NCI-H2227 (cell line): ENCODE data around the gene RASGRP1.
A peak's percentile ranks its signal among the peaks of the same experiment; 100 is the strongest.
"Not testable (repeated sequence)": the region's sequence is repeated elsewhere in the genome, so short reads cannot be mapped to it uniquely, and the experiment has no call there.

Source experiments
- DNase-seq: peaks from one replicate; lab custom pipeline; 2025; ENCODE audit not compliant: unreplicated experiment; lab: John Stamatoyannopoulos, UW

The RASGRP1 gene

GRCh38 chr15:38564557-38565286, at the start of gene RASGRP1:
RASGRP1 (minus strand) TSS chr15:38564814; CDS start chr15:38564628, 186 bp downstream.
- peak; percentile 60 for DNase-seq

- no peak for DNase-seq
Measured at GRCh38 chr15:38613085-38613484, 48.5 kb upstream of the RASGRP1 start.

GRCh38 chr15:38612159-38612863, 47.7 kb upstream of the RASGRP1 start:
- no peak for DNase-seq

GRCh38 chr15:38611228-38611627, 46.6 kb upstream of the RASGRP1 start:
- DNase-seq = no peak

- no peak for DNase-seq
Measured at GRCh38 chr15:38610748-38611147, 46.1 kb upstream of the RASGRP1 start.

GRCh38 chr15:38609097-38609738, 44.6 kb upstream of the RASGRP1 start:
- no peak for DNase-seq

- no peak for DNase-seq
Measured at GRCh38 chr15:38608682-38609081, 44.1 kb upstream of the RASGRP1 start.

- no peak for DNase-seq
Measured at GRCh38 chr15:38605744-38606143, 41.1 kb upstream of the RASGRP1 start.

GRCh38 chr15:38603672-38604071, 39.1 kb upstream of the RASGRP1 start:
- DNase-seq = no peak

GRCh38 chr15:38602910-38603670, 38.5 kb upstream of the RASGRP1 start:
- DNase-seq = no peak

- DNase-seq = no peak
Measured at GRCh38 chr15:38600236-38600635, 35.6 kb upstream of the RASGRP1 start.

- DNase-seq = no peak
Measured at GRCh38 chr15:38598749-38599148, 34.1 kb upstream of the RASGRP1 start.

GRCh38 chr15:38597219-38597800, 32.7 kb upstream of the RASGRP1 start:
- no peak for DNase-seq

- no peak for DNase-seq
Measured at GRCh38 chr15:38593524-38593923, 28.9 kb upstream of the RASGRP1 start.

GRCh38 chr15:38589502-38589901, 24.9 kb upstream of the RASGRP1 start:
- DNase-seq = no peak

GRCh38 chr15:38588672-38589071, 24.1 kb upstream of the RASGRP1 start:
- no peak for DNase-seq

- DNase-seq = no peak
Measured at GRCh38 chr15:38587214-38587613, 22.6 kb upstream of the RASGRP1 start.

- DNase-seq = not testable (repeated sequence)
Measured at GRCh38 chr15:38586005-38586404, 21.4 kb upstream of the RASGRP1 start.

- no peak for DNase-seq
Measured at GRCh38 chr15:38578626-38579025, 14.0 kb upstream of the RASGRP1 start.

- no peak for DNase-seq
Measured at GRCh38 chr15:38577424-38577987, 12.9 kb upstream of the RASGRP1 start.

- DNase-seq = no peak
Measured at GRCh38 chr15:38576837-38577236, 12.2 kb upstream of the RASGRP1 start.
